Right renal cortex interstitium (tissue), 3 donors: ENCODE results near the gene EMILIN2. TPM values are rescaled to one million over a fixed set of nuclear protein-coding genes. Genes with fewer than 3 reads are reported as not detected.

Experiments used
- DNase-seq, 3 donors: peaks; one replicate each; pipeline ENCODE4 v3.0.0-alpha.2; 2013; ENCODE audit warnings: low read depth in 3 of 3, low spot score in 2 of 3
- polyA plus RNA-seq, 3 donors: library from polyadenylated mRNA; unstranded; fragments of 120-200 nt; gene quantifications; one replicate each; pipeline ENCODE4 v1.2.1, GENCODE V29; 2013; ENCODE audit not compliant: insufficient read length in 3 of 3

EMILIN2 gene
- polyA plus RNA-seq, 3 donors = 9.8 to 12.5 (median 11.9) TPM

DNA sequence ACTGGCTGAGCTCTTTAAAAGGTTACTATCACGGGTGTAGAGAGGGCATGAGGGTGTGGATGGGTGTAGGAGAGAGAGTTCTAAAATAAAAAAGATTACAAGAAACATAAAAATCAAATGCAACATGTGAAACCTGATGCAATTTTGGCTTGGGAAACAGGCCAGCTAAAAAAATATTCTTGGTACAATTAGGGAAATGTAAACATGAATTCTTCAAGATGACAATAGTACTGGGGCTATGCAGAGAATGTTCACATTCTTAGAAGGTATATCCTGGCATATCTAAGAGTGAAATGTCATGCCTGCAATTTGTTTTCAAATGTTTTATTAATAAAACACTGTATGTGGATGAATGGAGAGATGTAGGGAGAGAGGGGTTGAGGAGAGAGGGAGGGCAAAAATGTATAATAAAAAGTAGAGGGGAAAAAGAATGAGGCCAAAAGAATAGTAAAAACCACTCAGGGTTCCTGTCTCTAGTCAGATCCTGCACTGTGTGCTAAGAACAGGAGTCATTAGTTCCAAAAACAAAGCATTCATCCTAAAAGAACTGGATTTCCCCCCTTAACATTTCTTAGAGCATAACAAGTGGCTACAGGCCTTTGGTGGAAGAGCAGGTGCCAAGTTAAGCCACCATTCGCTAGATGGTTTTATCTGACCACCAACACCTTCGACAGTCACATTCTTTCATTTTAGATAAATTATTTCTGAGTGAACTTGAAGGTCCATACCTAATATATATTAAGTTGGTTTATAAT lies 88.8 kb downstream of the EMILIN2 start:
- DNase-seq = no peak

DNA sequence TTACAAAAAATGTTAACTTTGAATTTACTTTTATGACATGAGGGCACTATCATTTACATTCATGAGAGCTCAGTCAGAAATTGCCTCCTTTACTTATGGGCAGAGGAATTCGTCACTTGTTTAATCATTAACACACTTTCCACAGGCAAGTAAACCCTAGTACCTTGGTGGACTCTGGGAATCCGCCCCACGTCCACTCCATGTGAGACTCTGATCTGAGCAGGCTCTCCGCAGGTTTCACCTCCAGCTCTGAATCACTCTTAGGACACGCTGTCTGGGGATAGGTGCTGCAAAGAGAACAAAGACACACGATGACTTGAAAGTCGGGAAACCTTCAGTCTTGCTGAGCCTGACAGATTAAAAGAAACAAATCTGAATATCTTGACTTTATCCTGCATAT lies 92.5 kb downstream of the EMILIN2 start:
- no peak for DNase-seq

DNA sequence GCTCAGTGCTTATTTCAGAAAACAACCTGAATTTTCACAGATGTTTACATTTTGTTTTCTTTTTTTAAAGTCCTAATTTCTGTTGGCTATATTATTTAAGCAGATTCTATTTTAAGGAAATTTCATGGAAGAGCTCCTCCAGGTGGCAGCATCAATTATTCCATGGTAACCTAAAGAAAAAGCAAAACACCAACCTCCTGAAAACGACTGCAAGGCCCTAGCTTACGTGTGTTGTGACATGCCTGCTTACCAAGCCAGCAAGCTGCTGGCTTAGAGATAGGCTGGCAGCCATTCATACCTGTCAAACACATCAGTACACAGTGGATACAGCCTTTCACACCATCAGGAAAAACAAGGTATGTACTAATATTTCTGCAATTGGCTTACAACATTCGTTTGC lies 101.2 kb downstream of the EMILIN2 start:
- DNase-seq = peak in 1 of 3 donors; percentile 35

DNA sequence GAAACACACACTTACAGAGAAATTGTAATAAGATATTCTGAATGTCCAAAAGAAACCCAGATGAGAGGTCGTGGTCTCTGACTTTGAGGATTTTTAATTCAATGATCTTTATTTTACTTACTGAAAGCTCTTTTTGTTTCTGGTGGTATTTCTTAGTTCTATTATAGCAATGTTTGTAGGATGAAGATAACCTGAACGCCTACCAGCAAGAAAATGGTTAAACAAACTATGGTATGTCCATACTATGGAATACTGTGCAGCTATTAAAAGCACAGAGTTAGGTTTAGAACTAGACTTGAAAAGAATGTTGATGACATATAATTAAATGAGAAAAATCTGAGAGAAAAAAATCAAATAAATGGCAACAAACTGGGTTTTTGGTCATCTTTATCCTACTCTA lies 105.8 kb downstream of the EMILIN2 start:
- DNase-seq = no peak

DNA sequence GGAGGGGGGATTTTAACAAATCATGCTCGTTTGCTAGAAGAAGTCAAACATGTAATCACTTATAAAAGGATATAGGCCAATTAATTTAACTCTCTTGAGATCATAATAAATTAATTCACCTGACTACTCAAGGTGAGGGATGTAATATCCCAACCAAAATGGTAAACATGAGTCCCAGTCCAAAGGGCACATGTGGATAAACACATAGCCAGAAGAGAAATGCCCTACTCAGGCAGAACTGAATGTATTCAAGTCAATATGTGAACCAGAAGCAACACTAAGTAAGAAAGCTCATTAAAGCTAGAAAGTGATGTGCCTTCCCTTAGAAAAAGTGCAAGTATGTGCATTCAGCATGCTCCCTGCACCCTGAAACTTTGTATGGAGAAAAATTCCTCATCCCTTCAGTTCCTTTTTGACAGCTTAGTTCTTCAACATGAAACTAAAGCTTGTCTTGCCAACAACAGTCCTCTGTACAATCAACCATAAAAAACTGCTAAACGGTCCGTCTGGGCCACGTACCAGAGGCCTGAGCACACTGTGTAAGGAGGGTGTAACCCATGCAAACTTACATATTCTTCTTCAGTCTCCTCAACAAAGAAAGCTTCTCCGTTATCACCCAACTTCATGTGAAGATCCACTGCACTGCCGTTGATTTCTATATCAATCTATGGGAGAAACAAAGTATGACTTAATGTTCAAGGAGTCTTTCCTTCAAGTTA lies 107.3 kb downstream of the EMILIN2 start:
- no peak for DNase-seq

DNA sequence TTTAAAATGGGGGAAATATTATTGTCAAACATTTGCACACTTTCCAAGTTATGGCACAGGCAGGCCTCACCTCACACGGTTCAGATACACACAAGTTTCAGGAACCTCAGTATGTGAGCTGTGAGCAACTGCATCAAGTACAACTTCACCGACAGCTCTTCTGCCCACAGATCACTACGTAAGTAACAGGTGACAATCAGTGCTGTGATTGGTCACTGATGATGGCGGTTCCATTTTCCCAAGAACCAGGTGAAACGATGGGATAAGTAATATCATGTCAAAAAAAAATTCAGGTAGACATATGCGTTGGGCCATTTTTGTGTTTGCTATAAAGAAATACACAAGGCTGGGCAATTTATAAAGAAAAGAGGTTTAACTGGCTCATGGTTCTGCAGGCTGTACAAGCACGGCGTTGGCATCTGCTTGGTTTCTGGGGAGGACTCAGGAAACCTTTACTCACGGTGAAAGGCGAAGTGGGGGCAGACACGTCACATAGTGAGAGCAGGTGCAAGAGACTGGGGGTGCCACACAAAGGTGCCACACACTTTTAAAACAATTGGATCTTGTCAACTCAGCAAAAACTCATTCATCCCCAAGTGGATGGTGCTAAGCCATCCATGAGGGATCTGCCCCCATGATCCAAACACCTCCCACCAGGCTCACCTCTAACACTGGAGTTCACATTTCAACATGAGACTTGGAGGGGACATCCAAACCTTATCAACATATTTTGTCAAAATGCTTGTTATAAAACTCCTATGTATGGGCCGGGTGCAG lies 108.3 kb downstream of the EMILIN2 start:
- DNase-seq = no peak

DNA sequence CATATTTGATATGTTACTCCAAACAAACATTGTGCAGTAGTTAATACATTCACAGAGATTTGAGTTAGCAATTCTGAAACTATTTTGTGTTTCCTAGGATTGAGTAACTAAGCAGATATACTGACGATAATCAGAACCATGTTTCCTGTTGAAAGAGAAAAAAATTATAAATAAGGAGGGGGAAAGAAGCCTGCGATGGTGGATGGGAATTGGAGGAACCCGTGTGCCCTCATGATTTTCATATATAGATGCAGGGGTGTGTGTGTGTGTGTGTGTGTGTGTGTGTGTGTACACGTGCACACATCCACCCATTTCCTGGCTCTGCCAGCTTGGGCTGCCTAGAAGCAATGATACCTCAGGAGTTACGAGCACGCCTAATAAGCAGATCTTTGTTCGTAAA lies 109.2 kb downstream of the EMILIN2 start:
- DNase-seq = no peak

DNA sequence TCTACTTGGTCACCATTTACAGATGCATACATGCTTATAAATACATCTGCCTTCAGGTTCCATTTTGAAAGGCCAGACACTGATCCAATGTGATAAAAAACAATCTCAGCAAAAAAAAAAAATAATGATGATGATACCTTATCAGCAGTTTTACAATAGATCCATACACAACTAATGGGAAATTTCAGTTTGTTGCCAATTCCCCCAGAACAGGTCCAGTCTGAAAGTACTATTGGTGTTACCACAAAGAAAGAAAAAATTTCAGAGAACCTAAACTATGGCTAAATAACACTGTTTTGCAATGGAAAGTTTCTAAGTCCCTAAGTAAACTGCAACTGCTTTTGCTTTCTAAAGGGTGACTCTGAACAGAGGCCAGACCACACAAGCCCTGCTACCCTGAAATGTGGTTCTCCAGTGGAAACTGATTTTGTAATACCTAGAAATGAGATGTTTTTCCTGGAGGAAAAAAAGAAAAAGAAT lies 112.1 kb downstream of the EMILIN2 start:
- no peak for DNase-seq

DNA sequence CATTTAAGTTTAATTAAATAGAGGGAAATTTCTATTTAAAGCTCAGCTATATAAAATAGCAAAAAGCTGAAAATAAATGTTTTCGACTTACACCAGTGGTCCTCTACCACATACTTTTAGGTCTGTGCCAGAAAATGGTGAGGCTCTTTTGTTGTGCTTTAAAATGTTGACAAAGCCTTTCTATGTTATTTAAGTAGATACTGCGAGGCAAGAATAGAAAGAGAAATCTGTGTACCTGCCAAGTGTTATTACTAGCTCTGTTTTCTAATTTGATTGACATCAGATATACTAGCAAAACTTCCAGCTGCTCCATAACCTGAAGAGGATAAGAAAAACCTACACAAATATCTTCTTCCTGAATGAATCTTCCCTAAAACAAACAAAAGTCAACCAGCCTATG lies 112.5 kb downstream of the EMILIN2 start:
- DNase-seq = no peak

DNA sequence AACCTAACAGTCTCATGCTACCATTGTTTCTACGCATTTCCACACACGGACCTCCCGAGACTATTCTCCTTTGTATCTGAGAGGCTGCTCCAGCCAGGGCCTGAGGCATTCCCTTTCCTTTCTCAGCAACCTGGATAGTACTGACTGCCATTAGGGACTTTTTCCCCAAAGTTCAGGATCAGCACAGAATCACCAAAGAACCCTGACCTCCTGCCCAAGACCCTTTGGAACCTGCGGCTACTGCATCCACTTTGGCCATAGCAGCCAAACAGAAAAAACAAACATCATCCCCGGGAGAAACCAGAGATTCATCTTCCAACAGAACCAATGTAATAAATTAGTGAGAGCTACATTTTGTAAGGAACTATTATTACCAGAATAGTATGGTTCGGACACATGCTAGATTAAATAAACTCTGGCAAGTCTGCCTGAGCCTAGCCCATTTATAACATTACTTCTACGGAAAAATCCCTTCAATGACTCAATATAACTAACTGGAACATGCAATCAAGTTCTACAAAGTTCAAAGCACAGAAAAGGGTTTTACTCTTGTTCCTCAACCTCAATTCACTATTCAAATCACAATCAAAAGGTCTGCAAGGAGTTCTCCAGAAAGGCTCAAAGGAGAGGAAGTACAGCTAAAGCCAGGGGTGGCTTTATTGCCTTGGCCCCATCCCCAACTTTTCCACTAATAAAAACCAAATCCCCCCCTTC lies 114.3 kb downstream of the EMILIN2 start:
- DNase-seq = no peak

DNA sequence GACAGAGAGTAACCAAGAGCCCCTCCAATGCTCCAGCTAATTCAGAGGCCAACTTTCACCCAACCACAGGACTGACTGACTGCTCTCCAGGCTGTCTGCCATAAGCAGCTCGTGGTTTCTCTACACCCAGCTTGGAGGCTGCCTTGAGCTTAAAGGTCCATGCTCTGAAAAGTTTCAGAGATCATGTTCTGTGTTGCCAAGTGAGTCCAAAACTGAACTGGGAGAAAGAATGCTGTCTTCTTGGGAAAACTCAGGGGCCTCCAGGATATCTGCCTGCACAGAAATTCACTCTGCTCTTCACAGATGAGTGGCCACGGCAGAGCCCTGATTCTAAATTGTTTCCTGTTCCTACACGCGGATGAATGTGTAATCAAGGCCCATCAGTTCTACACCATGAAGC lies 115.0 kb downstream of the EMILIN2 start:
- DNase-seq = no peak

DNA sequence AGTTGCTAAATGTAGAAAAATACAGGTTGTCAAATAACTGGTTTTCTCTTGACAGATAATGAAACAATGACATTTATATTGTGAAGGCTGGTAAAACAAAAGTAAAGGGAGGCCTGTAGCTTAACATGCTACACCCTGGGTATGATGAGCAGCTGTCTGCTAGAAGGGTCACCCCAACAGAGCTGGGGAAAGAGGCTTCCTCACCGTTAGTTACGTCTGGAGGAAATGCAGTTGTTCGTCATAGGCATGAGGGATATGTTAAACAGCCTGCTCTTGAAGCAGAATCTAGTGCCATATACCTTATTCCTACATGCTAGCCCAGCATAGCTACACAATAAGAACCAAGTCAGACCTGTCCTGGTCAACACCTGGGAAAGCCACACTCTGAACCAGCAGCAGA lies 116.2 kb downstream of the EMILIN2 start:
- DNase-seq = no peak

DNA sequence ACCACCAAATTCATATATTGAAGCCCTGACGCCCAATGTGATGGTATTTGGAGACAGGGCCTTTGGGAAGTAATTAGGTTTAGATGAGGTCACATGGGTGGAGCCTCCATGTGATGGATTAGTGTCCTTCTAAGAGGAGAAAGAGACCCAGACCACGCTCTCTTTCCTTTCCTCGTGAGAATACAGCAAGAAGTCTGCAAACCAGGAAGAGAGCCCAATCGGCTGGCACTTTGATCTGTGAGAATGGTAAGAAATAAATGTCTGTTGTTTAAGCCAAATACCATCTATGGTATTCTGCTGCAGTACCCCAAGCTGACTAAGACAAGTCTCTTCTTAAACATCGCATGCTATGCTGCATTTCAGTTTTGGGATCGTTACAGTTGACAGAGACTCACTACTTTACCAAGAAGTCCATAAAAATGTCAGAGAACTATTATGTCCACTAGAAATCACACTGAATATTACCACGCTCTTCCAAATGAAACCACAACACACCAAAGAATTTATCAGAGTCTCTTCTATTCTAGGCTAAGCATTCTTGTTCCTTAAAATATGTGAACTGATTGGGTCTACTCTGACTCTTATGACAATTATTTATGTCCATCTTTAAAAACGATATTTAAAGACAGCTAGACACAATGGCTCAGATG lies 117.7 kb downstream of the EMILIN2 start:
- no peak for DNase-seq

Other genes with a start within 250 kb of the EMILIN2 start
- gene SMCHD1, start 191.3 kb upstream of the EMILIN2 start, polyA plus RNA-seq = 10 to 100 TPM; 60.5 to 70.9 (median 67.7) TPM
- 10 to 100 TPM; 34.4 to 37.7 (median 37.4) TPM for gene LPIN2, start 166.1 kb downstream of the EMILIN2 start, polyA plus RNA-seq